Chondrocyte (in vitro differentiated cells): ENCODE measurements around the gene SLC6A18. TPM values are rescaled to one million over a fixed set of nuclear protein-coding genes. Genes with fewer than 3 reads are reported as not detected.

Experiments used
- DNase-seq: peaks from one replicate; pipeline ENCODE4 v3.0.0; 2021; ENCODE audit warnings: mixed read lengths, low spot score
- H3K27ac Mint-ChIP-seq: one replicate; pipeline ENCODE4 v1.8.0; 2021; ENCODE audit warnings: mild to moderate bottlenecking, moderate library complexity, mixed read lengths; ENCODE audit not compliant: unreplicated experiment
- H3K27me3 Mint-ChIP-seq: 2 replicates; pipeline ENCODE4 v1.8.0; 2021; ENCODE audit warnings: low read depth, mixed read lengths
- H3K36me3 Mint-ChIP-seq: 2 replicates; pipeline ENCODE4 v1.8.0; 2021; ENCODE audit warnings: low read depth, mixed read lengths
- H3K4me1 Mint-ChIP-seq: 2 replicates; pipeline ENCODE4 v1.8.0; 2021; ENCODE audit warnings: low read depth, mild to moderate bottlenecking, mixed read lengths
- H3K4me3 Mint-ChIP-seq: one replicate; pipeline ENCODE4 v1.8.0; 2021; ENCODE audit warnings: mild to moderate bottlenecking, moderate library complexity, mixed read lengths; ENCODE audit not compliant: unreplicated experiment
- H3K9me3 Mint-ChIP-seq: 2 replicates; pipeline ENCODE4 v1.8.0; 2021; ENCODE audit warnings: low read depth, mixed read lengths
- CTCF ChIP-seq: fragments of 200-600 bp; sonication (generic); IDR thresholded peaks from 2 replicates; pipeline ENCODE4 v1.5.0; 2021; ENCODE audit warnings: antibody characterized with exemption, mild to moderate bottlenecking, moderate library complexity
- total RNA-seq: library from RNA; stranded (reverse); gene quantifications from 3 replicates; pipeline ENCODE4 v1.2.1, GENCODE V29; 2021

SLC6A18 gene
- total RNA-seq, 1 donor from 2014 or later = not detected

GRCh38 chr5:1218351-1219080 is 6.7 kb upstream of the SLC6A18 start:
- no peaks in the 10 kb centered on the region for H3K4me1 Mint-ChIP-seq
- no peak overlapping the region for H3K4me3 Mint-ChIP-seq
- H3K9me3 Mint-ChIP-seq = peaks cover 8% of the 10 kb centered on the region
- H3K27ac Mint-ChIP-seq = no peak overlapping the region
- no peaks in the 10 kb centered on the region for H3K36me3 Mint-ChIP-seq
- no peak for DNase-seq
- H3K27me3 Mint-ChIP-seq = peaks cover 9% of the 10 kb centered on the region
- TF ChIP-seq CTCF = no peak

- Mint-ChIP-seq H3K4me1 (no peaks in the 10 kb centered on the region), H3K9me3 (peaks cover 8% of the 10 kb centered on the region), H3K27me3 (peaks cover 14% of the 10 kb centered on the region), H3K27ac (no peak overlapping the region), H3K36me3 (no peaks in the 10 kb centered on the region), H3K4me3 (no peak overlapping the region)
- TF ChIP-seq CTCF = no peak
- DNase-seq = no peak
These were observed 5.9 kb upstream of the SLC6A18 start for GRCh38 chr5:1219098-1219767.

GRCh38 chr5:1219768-1220100 is 5.4 kb upstream of the SLC6A18 start:
- H3K27me3 Mint-ChIP-seq = peaks cover 17% of the 10 kb centered on the region
- TF ChIP-seq CTCF = no peak
- H3K27ac Mint-ChIP-seq = no peak overlapping the region
- H3K4me3 Mint-ChIP-seq = no peak overlapping the region
- peaks cover 8% of the 10 kb centered on the region for H3K9me3 Mint-ChIP-seq
- no peaks in the 10 kb centered on the region for H3K4me1 Mint-ChIP-seq
- H3K36me3 Mint-ChIP-seq = no peaks in the 10 kb centered on the region
- no peak for DNase-seq

DNA sequence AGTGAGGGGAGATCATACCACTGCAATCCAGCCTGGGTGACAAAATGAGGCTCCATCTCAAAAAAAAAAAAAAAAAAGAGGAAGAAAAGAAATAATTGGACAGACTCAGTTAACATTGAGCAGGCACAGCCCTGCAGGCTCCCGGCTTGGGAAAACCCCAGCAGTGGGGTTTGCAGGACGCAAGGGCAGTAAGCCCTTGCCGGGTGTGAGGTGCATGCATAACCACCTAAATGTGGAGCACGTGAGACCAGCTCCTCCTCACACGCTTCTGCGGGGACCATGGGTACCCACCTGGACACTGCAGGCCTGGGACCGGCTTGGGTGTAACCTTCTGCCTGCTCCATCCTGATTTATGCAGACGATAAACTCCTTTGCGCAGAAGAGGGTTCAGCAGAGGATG is 4.8 kb upstream of the SLC6A18 start:
- peaks cover 18% of the 10 kb centered on the region for H3K27me3 Mint-ChIP-seq
- no peak overlapping the region for H3K4me3 Mint-ChIP-seq
- H3K9me3 Mint-ChIP-seq = peaks cover 7% of the 10 kb centered on the region
- H3K36me3 Mint-ChIP-seq = no peaks in the 10 kb centered on the region
- H3K4me1 Mint-ChIP-seq = no peaks in the 10 kb centered on the region
- no peak overlapping the region for H3K27ac Mint-ChIP-seq
- DNase-seq = no peak
- TF ChIP-seq CTCF = no peak

DNA sequence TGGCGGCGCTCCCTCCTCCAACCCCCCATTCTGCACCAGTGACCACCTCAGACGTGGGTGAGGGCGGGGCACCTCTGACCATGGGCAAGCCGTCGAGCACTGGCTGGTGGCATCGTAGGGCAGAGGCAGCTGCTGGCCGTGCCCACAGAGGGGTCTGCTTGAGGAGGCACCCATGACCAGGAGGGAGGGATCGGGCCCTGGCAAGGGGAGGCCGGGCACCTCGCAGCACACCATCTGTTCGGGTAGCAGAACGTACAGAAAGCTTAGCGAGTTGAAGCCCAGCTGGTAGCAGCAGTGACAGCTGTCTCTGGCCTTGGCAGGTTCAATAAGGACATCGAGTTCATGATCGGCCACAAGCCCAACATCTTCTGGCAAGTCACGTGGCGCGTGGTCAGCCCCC is 4.3 kb upstream of the SLC6A18 start:
- H3K9me3 Mint-ChIP-seq = peaks cover 2% of the 10 kb centered on the region
- no peak overlapping the region for H3K27ac Mint-ChIP-seq
- H3K4me1 Mint-ChIP-seq = no peaks in the 10 kb centered on the region
- H3K4me3 Mint-ChIP-seq = no peak overlapping the region
- no peak for DNase-seq
- no peaks in the 10 kb centered on the region for H3K36me3 Mint-ChIP-seq
- no peak for TF ChIP-seq CTCF
- H3K27me3 Mint-ChIP-seq = peaks cover 18% of the 10 kb centered on the region
